GM18511 (cell line): ENCODE results near the gene APOO.
"Not testable (repeated sequence)": the region's sequence is repeated elsewhere in the genome, so short reads cannot be mapped to it uniquely, and the experiment has no call there.

Experiments used
- ATAC-seq: cut with Tn5 transposase; IDR thresholded peaks from one replicate; pipeline ENCODE4 v1.9.1; 2021; ENCODE audit warnings: mild to moderate bottlenecking, moderate library complexity; ENCODE audit not compliant: unreplicated experiment

Gene APOO

DNA sequence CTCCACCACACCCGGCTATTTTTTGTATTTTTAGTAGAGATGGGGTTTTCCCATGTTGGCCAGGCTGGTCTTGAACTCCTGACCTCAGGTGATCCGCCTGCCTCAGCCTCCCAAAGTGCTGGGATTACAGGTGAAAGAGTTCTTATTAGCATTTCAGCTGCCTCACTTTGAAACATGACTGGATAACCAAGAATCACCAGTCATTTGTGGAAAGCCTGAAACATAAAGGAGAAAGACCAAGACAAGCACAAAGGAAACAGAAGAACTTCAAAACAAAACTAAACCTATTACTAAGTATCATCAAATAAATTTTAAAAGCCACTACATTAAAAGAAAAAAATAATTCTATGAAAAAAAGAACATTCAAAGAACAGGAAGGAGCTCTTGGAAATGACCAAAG, 45.8 kb downstream of the APOO start:
- ATAC-seq: peak; percentile 23

DNA sequence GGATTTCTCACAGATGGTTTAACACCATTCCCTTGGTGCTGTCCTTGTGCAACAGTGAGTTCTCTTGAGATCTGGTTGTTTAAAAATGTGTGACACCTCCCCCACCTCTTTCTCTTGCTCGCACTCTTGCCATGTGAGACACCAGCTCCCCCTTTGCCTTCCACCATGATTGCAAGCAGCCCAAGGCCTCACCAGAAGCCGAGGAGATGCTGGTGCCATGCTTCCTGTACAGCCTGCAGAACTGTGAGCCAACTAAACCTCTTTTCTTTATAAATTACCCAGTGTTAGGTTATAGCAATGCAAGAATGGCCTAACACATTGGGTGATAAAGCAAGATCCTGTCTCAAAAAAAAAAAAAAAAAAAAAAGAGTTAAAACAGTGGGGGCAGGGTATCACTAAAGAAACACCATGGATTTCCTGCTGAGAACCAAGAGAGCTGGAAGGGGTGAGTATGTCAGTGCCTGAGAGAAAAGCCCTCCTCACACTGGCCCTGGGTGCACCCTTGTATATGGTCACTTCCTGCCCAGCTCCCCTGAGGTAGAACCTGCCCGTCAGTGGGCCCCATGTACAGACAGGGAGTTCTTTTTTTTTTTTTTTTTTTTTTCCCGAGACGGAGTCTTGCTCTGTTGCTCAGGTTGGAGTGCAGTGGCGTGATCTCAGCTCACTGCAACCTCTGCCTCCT, 46.4 kb downstream of the APOO start:
- ATAC-seq: peak; percentile 84

DNA sequence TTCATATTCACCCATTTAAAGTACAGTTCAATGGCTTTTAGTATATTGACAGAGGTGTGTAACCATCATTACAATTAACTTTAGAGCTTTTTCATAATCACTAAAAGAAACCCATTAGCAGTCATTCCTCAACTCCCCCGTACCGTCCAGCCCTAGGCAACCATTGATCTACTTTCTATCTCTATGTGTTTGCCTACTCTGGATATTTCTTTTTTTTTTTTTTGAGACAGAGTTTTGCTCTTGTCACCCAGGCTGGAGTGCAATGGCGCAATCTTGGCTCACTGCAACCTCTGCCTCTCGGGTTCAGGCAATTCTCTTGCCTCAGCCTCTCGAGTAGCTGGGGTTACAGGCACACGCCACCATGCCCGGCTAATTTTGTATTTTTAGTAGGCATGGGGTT, 48.5 kb downstream of the APOO start:
- ATAC-seq: not testable (repeated sequence)

DNA sequence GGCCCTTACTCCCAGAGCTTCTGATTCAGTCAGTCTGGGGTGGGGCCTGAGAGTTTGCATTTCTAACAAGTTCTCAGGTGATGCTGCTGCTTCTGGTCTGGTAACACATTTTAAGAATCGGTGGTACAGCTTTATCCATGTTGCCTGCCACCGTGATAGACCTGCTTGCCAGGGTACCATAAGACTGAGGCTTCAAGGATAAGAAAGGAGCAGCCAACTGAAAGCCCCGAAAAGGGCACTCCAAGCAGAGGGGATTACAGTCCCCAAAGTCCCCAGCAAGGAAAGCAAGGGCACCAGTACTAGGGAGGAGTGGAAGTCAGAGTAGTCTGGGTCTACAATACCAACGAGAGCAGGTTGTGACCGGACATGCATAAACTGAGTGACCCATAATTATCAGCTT, 49.8 kb downstream of the APOO start:
- ATAC-seq: no peak

DNA sequence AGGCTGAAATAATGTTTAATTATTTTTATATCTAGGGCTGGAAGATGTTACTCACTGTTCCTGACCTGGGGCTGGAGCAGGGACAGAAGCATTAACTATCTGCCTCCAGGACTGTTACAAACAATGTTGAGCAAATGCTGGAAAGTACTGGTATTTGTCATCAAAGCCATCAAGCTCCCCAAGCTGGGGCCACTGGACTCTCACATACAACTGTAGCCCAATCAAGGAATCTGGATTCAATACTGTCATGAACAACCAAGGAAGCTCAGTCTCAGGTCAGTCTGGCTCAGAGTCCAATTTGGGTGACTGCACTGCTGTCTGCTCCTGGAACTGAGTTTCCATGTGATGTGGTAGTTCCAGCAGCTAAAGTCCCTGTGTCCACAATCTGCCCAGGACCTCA, 50.4 kb downstream of the APOO start:
- no peak for ATAC-seq

DNA sequence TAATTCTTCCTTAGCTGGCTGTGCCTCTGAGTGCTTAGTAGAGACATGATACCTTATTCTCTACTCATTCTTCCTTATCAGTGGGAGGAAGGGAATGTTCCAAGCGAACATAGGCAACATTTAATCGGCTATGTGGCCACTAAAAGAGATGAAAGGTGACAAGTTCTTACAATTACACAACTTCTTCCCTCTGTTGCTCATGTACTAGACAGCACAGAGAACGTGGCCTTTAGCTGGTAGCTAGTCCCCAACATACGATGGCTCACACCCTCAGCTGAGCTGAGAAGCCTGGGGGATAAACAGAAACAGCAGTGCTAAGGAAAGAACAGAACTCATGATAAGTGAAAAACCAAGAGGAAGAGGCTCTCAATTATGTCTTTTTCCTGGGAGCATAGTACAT, 52.2 kb downstream of the APOO start:
- ATAC-seq: no peak

DNA sequence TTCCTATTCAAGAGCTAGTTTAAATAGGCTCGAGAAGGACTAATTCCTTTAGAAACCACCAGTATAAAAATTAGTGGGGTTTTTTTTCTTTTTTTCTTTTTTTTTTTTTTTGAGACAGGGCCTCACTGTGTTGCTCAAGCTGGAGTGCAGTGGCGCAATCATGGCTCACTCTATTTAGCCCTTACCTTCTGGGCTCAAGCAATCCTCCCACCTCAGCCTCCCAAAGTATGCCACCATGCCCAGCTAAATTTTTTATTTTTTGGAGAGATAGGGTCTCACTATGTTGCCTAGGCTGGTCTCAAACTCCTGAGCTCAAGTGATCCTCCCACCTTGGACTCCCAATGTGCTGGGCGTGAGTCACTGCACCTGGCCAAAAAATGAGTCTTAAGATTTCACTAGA, 52.8 kb downstream of the APOO start:
- ATAC-seq: no peak

DNA sequence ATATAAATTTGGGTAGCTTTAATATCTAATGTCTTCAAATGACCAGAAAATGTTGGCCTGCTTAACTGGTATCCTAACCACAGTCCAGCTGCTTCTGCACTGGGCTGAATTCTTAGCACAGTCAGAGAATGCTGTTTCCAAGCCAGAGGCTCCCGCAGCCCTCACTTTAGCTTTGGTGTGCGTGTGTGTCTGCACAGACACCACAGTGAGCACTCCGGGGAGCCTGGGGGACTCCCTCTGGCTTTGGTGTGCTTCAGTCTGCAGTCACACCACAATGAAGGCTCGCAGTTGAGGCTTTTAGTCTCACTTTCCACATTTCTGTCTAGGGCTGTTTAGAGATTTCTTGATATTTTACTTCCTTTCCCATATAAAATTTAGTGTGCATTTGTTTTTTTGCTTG, 53.6 kb downstream of the APOO start:
- ATAC-seq: no peak

DNA sequence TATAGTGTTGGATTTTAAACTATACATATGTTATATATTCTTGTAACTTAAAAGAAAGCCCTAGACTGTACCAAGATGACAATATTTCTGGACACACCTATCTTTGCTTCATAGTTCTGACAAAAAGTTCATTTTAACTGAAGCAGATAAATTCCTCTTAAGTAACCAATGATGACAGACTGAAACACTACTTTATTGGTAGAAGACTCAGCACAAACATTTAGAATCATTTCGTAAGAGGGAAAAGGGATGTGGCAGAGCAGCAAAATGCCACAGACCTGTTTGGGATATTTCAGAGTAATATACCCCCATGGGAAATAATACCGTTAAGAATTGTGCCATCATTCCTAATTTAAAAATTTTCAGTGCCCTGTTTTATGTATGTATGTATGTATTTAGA, 56.2 kb downstream of the APOO start:
- ATAC-seq: no peak

DNA sequence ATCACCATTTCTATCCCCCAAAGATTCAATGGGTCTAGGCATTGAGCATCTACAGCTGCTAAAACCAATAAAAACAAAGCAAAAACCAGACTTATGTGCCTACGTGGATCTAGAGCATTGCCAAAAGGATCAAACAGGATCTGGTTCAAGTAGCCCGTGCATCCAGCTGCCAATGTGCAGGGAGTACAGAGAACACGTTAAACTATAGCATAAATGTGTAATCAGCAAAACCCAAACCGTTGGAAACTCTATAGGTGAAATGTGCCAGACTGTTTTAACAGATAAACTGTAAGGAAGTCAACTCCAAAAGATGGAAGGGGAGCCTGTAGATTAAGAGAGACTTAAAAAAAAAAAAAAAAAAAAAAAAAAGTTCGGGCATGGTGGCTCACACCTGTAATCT, 58.5 kb downstream of the APOO start:
- ATAC-seq: no peak

DNA sequence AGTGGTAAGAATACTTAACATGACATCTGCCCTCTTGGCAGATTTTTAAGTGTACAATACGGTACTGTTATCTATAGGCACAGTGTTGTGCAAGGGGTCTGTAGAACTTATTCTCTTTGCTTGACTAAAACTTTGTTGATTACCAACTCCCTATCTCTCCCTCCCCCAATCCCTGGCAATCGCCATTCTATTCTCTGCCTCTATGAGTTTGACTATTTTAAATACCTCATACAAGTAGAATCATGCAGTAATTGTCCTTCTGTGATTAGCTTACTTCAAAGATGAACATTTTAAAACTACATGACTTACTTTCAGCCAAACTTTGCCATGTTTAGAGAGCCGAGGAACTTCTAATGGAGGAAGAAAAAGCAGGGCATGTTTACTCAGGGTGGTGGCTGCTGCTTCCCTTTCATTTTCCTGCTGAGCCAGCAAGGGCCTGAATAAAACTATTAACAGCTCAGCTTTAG, 62.4 kb downstream of the APOO start:
- ATAC-seq: no peak

DNA sequence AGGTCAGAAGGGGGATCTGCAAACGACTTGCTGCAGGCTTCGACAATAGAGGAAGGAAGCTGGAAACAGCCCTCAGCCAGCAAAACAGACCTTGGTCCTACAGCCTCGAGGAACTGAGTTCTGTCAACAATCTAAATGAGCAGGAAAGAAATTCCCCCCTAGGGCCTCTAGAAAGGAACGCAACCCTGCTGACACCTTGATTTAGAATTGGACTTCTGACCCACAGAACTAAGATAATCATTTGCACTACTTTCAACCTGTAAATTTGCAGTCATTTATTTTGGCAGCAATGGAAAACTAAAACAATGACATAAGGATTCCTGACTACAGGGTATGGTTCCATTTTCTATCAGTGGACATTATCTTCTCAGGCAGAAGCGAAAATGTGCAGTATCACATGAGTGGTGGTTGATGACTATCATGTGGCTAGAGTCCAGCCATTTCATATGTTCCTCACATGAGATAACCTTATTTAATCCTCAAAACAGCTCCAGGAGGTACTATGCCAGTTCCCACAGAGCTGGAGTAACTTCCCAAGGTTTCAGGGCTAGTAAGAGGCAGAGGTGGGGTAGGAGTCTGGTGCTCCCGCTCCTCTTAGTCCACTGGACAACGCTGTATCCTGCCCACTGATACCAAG, 63.1 kb downstream of the APOO start:
- no peak for ATAC-seq

DNA sequence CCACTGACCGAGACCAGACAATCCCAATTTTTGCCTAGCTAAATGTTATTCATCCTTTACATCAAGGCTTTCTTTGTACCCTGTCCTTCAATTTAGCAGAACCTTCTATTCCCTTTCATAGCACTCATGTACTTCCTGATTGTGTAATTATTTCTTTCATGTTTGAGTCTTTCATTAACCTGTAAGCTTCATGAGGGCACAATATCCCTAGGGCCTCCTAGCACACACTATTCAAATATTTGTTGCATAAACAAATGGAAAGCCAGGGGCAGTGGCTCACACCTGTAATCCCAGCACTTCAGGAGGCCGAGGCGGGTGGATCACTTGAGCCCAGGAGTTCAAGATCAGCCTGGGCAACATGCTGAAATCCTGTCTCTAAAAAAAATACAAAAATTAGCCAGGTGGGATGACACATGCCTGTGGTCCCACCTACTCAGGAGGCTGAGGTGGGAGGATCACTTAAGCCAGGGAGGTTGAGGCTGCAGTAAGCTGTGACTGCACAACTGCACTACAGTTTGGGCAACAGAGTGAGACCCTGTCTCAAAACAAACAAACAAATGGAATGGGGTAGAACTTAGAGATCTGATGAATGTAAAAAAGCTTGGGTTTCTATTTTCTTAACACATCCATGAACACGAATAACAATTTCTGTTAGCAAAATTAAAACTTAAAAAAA, 65.8 kb downstream of the APOO start:
- no peak for ATAC-seq

DNA sequence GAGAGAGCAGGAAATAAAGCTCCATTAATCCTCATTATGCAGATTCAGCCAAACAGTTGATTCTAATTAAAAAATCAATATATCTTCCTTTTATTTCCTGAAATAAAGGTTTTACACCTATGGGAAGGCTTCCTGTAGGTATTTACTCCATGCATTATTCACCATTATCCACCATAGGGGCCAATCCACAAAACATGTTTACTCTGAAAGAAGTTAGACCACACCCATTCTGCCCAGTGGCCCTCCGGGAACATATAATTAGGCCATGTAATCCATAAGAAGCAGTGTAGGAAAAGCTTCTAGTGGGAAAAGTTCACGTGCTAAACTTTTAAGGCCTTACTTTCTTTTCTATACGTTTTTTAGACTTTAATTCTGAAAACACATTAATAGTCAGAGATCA, 67.1 kb downstream of the APOO start:
- ATAC-seq: no peak

DNA sequence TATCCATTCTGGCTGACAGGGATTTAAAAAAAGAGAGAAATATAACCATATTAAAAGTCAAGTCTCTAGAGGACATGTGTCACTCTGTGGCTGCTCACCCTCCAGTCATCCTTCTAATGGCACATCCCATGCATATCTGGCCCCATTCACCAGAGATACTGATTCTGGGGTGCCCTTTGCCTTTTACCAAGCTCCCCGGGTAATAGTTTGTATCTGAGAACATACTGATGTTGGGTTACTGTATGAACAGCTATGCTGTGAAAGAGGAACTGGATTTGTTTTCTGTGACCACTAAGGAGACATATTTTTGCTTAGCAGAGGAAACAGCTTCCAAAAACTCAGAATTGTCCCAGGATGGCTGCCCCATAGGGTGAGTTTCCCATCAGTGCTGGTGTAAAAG, 68.8 kb downstream of the APOO start:
- ATAC-seq: no peak

DNA sequence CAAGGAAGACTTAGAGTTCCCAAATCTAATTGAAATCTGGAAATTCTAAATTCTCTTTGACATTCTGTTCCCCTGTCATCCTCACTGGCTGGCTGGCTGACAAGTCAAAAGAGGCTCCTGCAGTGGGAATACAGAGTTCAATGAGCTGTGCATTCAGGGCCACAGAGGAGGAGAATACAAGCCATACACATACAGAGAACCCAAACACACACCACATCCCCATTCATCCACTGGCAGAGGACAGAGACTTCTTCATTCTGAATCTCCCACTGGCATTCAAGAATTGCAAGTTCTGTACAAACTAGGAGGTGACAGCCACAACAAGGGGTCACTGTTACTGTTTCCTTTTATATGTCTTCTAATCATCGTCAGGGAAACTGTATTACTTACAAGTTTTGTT, 75.0 kb downstream of the APOO start:
- ATAC-seq: no peak

DNA sequence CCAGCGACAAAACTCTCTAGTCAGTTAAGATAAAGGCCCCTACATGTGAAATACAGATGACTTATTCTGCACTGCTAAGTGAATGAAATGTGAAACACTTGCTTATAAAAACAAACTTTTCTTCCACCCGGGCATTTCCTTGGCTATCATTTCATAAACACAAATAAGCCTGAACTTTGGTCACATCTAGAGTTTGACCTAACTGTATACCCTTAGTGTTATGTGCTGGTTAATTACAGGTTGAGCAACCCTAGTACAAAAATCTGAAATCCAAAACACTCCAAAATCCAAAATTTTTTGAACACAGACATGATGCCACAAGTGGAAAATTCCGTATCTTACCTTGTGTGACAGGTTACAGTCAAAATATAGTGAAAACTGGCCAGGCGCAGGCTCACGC, 78.9 kb downstream of the APOO start:
- ATAC-seq: no peak

DNA sequence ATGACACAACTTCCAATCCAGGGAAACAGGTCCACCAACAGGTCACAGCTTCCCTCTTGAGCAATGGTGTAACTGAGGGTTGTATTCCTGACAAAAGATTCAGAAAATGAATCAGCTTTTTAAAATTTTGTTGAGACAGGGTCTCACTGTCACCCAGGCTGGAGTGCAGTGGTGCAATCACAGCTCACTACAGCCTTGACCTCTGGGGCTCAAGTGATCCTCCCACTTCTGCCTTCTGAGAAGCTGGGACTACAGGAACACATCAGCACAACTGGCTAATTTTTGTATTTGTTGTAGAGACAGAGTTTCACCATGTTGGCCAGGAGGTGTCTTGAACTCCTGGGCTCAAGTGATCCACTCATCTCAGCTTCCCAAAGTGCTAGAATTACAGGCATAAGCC, 81.1 kb downstream of the APOO start:
- ATAC-seq: no peak

DNA sequence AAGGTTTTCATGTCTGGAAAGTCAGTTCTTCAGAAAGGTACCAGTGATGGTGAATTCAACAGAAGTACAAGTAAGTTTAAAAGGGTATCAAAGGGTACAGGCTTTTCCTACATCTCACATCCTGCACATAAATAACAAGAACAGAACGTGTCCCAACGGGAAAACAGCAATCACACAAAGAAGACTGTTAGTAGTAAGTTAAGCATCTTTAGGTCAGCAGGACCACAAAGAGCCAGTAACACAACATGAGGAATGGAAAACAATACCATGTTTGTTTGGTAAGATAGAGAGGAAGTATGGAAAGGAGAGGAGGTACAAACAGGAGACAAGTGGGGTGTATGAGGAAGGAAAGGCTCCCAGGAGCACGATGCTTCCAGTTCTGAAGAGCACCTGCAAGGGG, 81.5 kb downstream of the APOO start:
- no peak for ATAC-seq

DNA sequence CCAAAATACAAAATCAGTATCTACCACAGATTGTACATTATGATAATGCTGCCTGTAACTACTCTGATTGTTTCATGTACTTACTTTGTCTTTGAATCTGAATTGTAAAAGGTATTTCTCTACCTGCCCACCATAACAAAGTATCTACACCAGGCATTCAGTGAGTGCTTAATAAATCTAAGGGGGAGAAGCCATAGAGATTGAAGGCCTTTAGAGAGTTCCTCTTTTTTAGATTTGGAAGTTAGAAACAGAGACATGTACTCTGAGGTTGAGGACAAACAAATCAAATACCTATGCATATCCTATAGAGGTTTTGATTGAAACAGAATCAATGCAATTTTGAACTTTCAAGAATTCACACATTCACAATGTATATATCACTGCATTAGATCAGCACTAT, 82.1 kb downstream of the APOO start:
- ATAC-seq: no peak

DNA sequence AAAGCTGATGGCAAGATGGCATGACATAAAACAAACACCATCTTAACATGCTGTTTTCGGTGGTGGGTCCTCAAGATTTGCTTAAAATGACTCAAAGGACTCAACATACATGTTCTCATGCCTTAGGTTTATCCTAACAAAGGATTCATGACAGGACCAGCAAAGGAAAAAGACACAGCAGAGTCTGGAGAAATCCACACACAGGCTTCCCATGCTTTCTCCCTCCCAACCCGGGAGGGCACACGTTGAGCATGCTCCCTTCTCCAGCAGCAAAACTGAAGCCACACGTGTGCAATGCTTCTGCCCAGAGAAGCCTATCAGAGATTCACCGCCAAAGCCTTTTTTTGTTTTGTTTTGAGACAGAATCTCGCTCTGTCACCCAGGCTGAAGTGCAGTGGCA, 84.9 kb downstream of the APOO start:
- ATAC-seq: no peak

DNA sequence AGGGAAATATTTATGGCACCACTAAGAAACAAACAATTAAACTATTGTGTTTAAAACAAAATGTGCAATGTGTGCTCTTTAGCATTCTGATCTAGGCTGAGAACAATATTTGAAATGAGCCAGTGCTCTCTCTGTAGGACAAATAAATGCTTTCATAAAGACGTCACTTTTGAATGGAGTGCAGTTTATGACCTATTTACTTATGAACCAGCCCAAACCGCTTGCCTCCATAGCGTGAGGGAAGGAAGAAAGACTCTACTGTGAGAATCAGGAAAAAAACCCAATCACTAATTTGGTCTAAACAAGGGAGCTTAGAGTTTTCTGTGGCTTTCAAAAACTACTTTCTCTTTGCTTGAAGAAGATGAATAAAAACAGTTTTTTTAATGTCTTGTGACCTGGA, 85.3 kb downstream of the APOO start:
- no peak for ATAC-seq
